Stomach (tissue), 4 donors: ENCODE measurements around the gene TMEM255B.

ENCODE experiments used
- EP300 ChIP-seq: sonication (generic); formaldehyde crosslinking; IDR thresholded peaks from one replicate; pipeline ENCODE4 v1.6.1; 2017; ENCODE audit warnings: antibody characterized with exemption
- TF ChIP-seq, protein P1 (sequence below), 7 experiments: fragments of 450-650 bp in 4 of 7; fragments of 200-600 bp in 3 of 7; sonication (generic) in 3 of 7; IDR thresholded peaks; one replicate each; pipeline ENCODE4 v1.5.1; 2016 to 2019; ENCODE audit warnings: antibody characterized with exemption in 7 of 7, control low read depth in 2 of 7, mild to moderate bottlenecking in 1 of 7

DNA sequence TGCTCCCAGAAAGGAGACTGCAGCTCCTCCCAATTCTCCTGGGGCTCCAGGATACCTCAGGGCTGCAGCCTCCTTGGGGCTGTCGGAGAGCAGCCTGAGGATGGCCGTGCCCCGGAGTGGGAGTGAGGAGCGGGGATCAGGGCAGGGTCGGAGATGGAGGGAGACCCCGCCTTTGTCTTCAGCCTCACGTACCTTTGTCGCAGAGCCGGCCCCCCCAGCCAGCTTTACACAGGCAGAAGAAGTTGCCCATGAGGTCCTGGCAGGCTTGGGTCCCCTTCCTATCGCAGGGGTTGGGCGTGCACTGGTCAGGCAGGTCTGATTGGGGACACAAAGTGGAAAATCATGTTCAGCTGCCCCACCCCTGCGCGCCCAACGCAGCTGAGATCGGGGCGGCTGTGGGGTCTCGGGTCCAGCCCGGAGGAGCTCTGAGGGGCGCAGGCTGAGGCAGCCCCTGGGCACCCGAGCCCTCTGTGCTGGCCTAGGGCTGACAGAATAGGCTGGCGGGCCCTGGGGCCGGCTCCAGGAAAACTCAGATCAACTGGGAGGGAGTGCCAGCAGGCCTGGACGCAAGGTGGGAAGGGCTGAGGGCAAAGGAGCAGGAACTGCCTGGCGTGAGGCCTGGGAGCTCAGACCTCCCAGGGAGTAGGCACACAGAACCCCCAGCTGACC lies 80.6 kb downstream of the TMEM255B start:
- TF ChIP-seq EP300: no peak
- TF ChIP-seq, protein P1, sequence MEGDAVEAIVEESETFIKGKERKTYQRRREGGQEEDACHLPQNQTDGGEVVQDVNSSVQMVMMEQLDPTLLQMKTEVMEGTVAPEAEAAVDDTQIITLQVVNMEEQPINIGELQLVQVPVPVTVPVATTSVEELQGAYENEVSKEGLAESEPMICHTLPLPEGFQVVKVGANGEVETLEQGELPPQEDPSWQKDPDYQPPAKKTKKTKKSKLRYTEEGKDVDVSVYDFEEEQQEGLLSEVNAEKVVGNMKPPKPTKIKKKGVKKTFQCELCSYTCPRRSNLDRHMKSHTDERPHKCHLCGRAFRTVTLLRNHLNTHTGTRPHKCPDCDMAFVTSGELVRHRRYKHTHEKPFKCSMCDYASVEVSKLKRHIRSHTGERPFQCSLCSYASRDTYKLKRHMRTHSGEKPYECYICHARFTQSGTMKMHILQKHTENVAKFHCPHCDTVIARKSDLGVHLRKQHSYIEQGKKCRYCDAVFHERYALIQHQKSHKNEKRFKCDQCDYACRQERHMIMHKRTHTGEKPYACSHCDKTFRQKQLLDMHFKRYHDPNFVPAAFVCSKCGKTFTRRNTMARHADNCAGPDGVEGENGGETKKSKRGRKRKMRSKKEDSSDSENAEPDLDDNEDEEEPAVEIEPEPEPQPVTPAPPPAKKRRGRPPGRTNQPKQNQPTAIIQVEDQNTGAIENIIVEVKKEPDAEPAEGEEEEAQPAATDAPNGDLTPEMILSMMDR (IDR thresholded peaks at IDR 0.05): no peak
